ENCODE measurements around the gene NUP42.

Gene NUP42

GRCh38 chr7:23249486-23249885, 67.6 kb downstream of the NUP42 start:
- TF ChIP-seq TCF7L2 (IDR thresholded peaks at IDR 0.05; ENCODE audit: borderline replicate concordance, low read depth, low read length) = no peak
- TF ChIP-seq, protein P1, sequence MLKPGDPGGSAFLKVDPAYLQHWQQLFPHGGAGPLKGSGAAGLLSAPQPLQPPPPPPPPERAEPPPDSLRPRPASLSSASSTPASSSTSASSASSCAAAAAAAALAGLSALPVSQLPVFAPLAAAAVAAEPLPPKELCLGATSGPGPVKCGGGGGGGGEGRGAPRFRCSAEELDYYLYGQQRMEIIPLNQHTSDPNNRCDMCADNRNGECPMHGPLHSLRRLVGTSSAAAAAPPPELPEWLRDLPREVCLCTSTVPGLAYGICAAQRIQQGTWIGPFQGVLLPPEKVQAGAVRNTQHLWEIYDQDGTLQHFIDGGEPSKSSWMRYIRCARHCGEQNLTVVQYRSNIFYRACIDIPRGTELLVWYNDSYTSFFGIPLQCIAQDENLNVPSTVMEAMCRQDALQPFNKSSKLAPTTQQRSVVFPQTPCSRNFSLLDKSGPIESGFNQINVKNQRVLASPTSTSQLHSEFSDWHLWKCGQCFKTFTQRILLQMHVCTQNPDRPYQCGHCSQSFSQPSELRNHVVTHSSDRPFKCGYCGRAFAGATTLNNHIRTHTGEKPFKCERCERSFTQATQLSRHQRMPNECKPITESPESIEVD (tag by site-specific recombination; IDR thresholded peaks at IDR 0.05) = no peak
- no peak for TF ChIP-seq ZNF747 (tag by site-specific recombination; IDR thresholded peaks at IDR 0.05)
- no peak for TF ChIP-seq ZBTB21 (tag by site-specific recombination; IDR thresholded peaks at IDR 0.05)
- no peak for TF ChIP-seq ZNF501 (tag by site-specific recombination; IDR thresholded peaks at IDR 0.05)
- no peak for TF ChIP-seq ZNF670 (tag by site-specific recombination; IDR thresholded peaks at IDR 0.05; ENCODE audit: low read depth)
- TF ChIP-seq MEIS1 (CRISPR knock-in tag; IDR thresholded peaks at IDR 0.05; ENCODE audit: borderline replicate concordance) = no peak
- TF ChIP-seq ZNF202 (tag by site-specific recombination; IDR thresholded peaks at IDR 0.05; ENCODE audit: borderline replicate concordance) = no peak
- TF ChIP-seq TRIM28 (IDR thresholded peaks at IDR 0.05; ENCODE audit: borderline replicate concordance, low read length) = no peak
- TF ChIP-seq ZNF549 (tag by site-specific recombination; IDR thresholded peaks at IDR 0.05) = no peak
- no peak for TF ChIP-seq SCRT1 (tag by site-specific recombination; IDR thresholded peaks at IDR 0.05; ENCODE audit: borderline replicate concordance)
- no peak for TF ChIP-seq ZNF311 (tag by site-specific recombination; IDR thresholded peaks at IDR 0.05; ENCODE audit: borderline replicate concordance)
- TF ChIP-seq ZNF776 (tag by site-specific recombination; IDR thresholded peaks at IDR 0.05; ENCODE audit: borderline replicate concordance) = no peak
- TF ChIP-seq ZBTB49 (tag by site-specific recombination; IDR thresholded peaks at IDR 0.05; ENCODE audit: low read depth) = no peak
- no peak for TF ChIP-seq ZNF140 (tag by site-specific recombination; IDR thresholded peaks at IDR 0.05)
- TF ChIP-seq KLF7 (tag by site-specific recombination; IDR thresholded peaks at IDR 0.05; ENCODE audit: borderline replicate concordance) = no peak
- no peak for TF ChIP-seq ZNF398 (tag by site-specific recombination; IDR thresholded peaks at IDR 0.05)
- TF ChIP-seq, protein P2, sequence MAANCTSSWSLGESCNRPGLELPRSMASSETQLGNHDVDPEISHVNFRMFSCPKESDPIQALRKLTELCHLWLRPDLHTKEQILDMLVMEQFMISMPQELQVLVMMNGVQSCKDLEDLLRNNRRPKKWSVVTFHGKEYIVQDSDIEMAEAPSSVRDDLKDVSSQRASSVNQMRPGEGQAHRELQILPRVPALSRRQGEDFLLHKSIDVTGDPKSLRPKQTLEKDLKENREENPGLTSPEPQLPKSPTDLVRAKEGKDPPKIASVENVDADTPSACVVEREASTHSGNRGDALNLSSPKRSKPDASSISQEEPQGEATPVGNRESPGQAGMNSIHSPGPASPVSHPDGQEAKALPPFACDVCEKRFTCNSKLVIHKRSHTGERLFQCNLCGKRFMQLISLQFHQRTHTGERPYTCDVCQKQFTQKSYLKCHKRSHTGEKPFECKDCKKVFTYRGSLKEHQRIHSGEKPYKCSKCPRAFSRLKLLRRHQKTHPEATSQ (tag by site-specific recombination; IDR thresholded peaks at IDR 0.05) = no peak
- TF ChIP-seq, protein P3, sequence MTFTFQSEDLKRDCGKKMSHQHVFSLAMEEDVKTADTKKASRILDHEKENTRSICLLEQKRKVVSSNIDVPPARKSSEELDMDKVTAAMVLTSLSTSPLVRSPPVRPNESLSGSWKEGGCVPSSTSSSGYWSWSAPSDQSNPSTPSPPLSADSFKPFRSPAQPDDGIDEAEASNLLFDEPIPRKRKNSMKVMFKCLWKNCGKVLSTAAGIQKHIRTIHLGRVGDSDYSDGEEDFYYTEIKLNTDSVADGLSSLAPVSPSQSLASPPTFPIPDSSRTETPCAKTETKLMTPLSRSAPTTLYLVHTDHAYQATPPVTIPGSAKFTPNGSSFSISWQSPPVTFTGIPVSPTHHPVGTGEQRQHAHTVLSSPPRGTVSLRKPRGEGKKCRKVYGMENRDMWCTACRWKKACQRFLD (tag by site-specific recombination; IDR thresholded peaks at IDR 0.05) = no peak
- TF ChIP-seq GLI2 (tag by site-specific recombination; IDR thresholded peaks at IDR 0.05; ENCODE audit: borderline replicate concordance, low read depth) = no peak
- ChIA-PET CTCF (interaction anchor here (1.8 kb wide), 1 partner anchor 13 kb away, joined by 6 read pairs; no protein-coding TSS in a partner anchor), POLR2A (no interaction called here)
- H3K4me3 ChIP-seq (ENCODE audit: low read depth, low read length) = no peak overlapping the region
- H3K9me3 ChIP-seq (ENCODE audit: control insufficient read depth, insufficient read depth, low read depth, low read length) = no peaks in the 10 kb centered on the region
- no peak overlapping the region for H3K27ac ChIP-seq (ENCODE audit: extremely low read depth, low read depth, low read length)
- H3K36me3 ChIP-seq (ENCODE audit: control insufficient read depth in 2 of 2, insufficient read depth in 1 of 2, low read length in 2 of 2) = no peaks in the 10 kb centered on the region
- no peaks in the 10 kb centered on the region; the same call in 1 of the 2 replicates for H3K4me1 ChIP-seq (ENCODE audit: control insufficient read depth, insufficient read depth, low read length)

Measured in HEK293 (cell line).